Omental fat pad (tissue), 4 donors: ENCODE data around the gene ADAMTS14. TPM values are rescaled to one million over a fixed set of nuclear protein-coding genes. Genes with fewer than 3 reads are reported as not detected.
"Not testable (repeated sequence)": the region's sequence is repeated elsewhere in the genome, so short reads cannot be mapped to it uniquely, and the experiment has no call there.

Experiments
- ATAC-seq: fragments of 150-250 bp; one replicate; pipeline ENCODE4 v1.9.1; 2016; ENCODE audit warnings: mild to moderate bottlenecking, moderate library complexity; ENCODE audit not compliant: low FRiP score
- DNase-seq: peaks from one replicate; pipeline ENCODE4 v3.0.0-alpha.2; 2019; ENCODE audit warnings: low spot score
- CTCF ChIP-seq, 3 donors: fragments of 450-650 bp; IDR thresholded peaks; one replicate each; pipeline ENCODE4 v1.5.1; 2016 to 2017; ENCODE audit warnings: antibody characterized with exemption in 3 of 3, mild to moderate bottlenecking in 3 of 3, moderate library complexity in 2 of 3
- total RNA-seq, 4 donors: library from RNA; depleted of rRNA; stranded (reverse); fragments of >200 nt; gene quantifications; one replicate each; pipeline ENCODE4 v1.1.0, GENCODE V29; 2016

The ADAMTS14 gene
- total RNA-seq, 4 donors from 2014 or later, result 0.19 to 0.60 (median 0.47) TPM; not detected in 1

GRCh38 chr10:70644959-70645358 is 27.3 kb upstream of the ADAMTS14 start:
- DNase-seq, ATAC-seq: not testable (repeated sequence)

- DNase-seq (no peak), ATAC-seq (no peak)
- TF ChIP-seq CTCF (IDR thresholded peaks at IDR 0.05), result no peak
Observed at GRCh38 chr10:70647086-70647485, 25.2 kb upstream of the ADAMTS14 start.

GRCh38 chr10:70648427-70648826 is 23.9 kb upstream of the ADAMTS14 start:
- no peak for ATAC-seq
- DNase-seq, result no peak
- TF ChIP-seq CTCF (IDR thresholded peaks at IDR 0.05), result no peak

- no peak for DNase-seq
- no peak for TF ChIP-seq CTCF (IDR thresholded peaks at IDR 0.05)
- no peak for ATAC-seq
Observed at GRCh38 chr10:70649526-70649925, 22.8 kb upstream of the ADAMTS14 start.

- no peak for ATAC-seq
- DNase-seq, result no peak
- TF ChIP-seq CTCF (IDR thresholded peaks at IDR 0.05), result no peak
Observed at GRCh38 chr10:70650104-70650503, 22.2 kb upstream of the ADAMTS14 start.

- DNase-seq (no peak), ATAC-seq (no peak)
- no peak for TF ChIP-seq CTCF (IDR thresholded peaks at IDR 0.05)
Observed at GRCh38 chr10:70650718-70651117, 21.6 kb upstream of the ADAMTS14 start.

GRCh38 chr10:70651661-70652060 is 20.6 kb upstream of the ADAMTS14 start:
- no peak for ATAC-seq
- DNase-seq, result no peak
- no peak for TF ChIP-seq CTCF (IDR thresholded peaks at IDR 0.05)
